Inflammatory macrophage treated with lipopolysaccharide for 1 hour (primary cell): ENCODE results near the gene ITGAE.
"Not testable (repeated sequence)": the region's sequence is repeated elsewhere in the genome, so short reads cannot be mapped to it uniquely, and the experiment has no call there.

Experiments
- DNase-seq, 2 donors: peaks; one replicate each; pipeline ENCODE4 v3.0.0-alpha.2; 2020 to 2022

The ITGAE gene

DNA sequence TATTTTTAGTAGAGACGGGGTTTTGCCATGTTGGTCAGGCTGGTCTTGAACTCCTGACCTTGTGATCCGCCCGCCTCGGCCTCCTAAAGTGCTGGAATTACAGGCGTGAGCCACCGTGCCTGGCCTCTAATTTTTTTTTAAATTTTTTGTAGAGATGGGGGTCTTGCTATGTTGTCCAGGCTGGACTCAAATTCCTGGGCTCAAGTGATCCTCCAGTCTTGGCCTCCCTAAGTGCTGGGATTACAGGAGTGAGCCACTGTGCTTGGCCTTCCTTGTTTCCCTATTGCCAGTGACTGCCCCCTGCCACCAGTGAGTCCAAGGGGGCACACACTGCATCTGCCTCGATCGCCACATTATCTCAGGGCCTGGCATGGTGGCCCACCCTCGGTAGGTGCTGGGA, 6.8 kb downstream of the ITGAE start:
- not testable (repeated sequence) for DNase-seq

DNA sequence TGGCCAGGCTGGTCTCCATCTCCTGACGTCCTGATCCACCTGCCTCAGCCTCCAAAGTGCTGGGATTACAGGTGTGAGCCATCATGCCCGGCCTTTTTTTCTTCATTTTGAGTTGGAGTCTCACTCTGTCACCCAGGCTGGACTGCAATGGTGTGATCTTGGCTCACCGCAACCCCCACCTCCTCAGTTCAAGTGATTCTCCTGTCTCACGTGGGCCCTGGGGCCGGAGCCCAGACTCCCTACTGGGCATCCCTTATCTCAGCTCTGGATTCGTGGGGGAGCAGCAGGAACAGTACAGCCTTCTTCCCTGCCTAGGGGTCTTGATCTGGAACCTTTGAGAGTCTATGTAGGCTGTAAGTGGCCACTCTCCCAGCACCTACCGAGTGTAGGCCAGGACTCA, 7.7 kb downstream of the ITGAE start:
- not testable (repeated sequence) for DNase-seq

DNA sequence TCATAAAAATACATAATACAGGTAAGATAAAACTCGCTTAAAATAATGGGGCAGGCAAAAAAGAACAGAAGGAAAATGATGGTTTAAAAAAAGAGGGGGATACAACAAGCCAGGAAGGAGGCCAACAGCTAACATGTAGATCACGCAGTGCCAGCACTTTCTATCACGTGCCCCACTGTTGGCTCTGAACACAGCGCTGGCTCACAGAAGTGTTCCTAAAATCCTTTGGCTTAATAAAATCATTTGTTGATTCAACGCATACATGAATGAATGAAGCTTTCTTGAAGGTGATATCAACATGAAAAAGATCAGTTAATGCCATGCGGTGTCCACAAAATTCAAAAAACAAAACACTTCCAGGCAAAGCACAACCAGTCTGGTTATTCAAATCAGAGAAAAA, 8.5 kb downstream of the ITGAE start:
- DNase-seq, result no peak

DNA sequence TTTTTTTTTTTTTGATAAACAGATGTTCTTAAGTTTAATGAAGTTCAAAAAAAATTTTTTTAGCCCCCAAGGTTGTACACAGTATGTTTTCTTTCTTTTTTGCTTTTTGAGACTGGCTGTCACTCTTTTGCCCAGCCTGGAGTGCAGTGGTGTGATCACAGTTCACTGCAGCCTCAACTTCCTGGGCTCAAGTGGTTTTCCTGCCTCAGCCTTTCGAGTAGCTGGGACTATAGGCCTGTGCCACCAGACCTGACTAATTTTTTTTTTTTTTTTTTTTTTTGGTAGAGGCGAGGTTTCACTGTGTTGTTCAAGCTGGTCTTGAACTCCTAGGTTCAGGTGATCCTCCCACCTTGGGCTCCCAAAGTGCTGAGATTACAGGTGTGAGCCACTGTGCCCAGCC, 12.8 kb downstream of the ITGAE start:
- no peak for DNase-seq

DNA sequence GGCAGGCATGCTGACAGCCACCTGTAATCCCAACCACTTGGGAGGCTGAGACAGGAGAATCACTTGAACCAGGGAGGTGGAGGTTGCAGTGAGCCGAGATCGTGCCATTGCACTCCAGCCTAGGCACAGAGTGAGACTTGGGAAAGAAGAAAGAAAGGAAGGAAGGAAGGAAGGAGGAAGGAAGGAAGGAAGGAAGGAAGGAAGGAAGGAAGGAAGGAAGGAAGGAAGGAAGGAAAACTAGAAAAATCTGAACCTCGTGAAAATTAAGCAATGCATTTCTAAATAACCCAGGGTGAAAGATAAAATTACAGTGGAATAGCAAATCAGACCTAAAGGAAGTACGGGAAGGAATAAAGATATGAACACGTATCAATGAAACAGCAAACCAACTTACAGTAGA, 15.7 kb downstream of the ITGAE start:
- DNase-seq, result not testable (repeated sequence)

DNA sequence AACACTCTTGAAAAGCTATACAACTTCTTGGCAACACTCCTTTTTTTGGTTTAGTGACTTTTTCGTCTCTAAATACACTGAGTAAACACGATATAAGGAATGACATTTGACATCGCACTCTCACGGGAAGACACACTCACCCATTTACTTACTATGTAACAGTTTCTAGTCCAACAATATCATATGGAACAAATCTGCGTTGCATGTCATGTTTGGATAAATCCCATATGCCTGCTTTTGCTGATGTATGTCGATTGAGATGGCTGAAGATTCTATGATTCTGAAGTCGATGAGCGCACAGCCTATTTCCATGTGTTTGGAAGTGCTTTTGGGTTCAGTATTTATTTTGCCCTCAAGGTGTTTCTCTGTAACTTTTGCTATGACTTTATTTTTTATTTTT, 18.2 kb downstream of the ITGAE start:
- no peak for DNase-seq

DNA sequence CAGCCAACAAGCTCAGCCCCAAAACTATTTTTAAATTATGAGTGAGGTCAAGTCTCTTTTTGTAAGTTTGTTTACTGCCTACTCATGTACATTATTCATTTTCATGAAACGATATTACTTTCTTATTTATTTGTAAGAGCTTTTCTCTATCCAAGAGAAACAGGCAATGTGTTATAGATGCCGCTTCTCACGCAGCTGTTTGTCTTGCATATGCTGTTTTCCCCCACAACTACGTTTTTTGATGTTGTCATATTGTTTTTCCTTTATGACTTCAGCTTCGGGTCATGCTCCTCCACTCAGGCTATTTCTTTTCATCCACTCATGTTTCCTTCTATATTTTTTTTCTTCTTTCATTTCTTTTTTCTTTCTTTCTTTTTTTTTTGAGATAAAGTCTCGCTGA, 20.0 kb downstream of the ITGAE start:
- no peak for DNase-seq

DNA sequence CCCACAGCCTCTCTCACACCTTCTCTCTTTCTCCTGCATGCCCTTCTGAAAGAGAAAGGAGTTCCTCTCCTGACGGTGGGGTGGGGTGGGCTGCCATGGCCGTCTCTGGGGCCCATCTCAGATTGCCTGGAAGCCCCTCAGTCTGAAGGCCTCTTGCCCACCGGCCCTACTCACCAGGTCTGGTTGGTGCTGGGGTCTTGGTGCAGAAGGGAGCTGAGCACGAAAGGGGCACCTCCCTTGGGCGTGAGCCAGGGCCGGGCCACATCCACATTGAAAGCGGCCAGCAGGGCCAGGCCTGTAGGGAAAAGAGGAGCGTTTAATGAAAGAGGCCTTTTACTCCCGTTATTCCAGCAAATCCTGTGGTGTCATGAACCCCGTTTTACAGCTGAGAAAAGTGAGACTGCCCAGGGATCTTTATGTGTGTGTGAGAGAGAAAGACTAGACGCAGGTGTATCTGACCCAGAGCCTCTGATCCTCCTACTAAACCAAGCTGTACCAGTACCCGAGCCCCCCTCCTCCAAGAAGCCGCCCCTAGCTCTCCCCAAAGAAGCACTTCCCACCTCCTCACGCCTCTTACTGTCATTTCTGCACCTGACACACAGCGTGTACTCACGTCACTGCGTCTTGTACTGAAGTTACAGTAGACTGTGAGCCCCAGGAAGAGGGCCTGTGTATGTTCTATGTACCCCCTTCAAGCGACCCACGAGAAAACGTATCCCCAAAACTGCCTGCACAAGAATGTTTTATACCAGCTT, 23.4 kb downstream of the ITGAE start:
- no peak for DNase-seq

DNA sequence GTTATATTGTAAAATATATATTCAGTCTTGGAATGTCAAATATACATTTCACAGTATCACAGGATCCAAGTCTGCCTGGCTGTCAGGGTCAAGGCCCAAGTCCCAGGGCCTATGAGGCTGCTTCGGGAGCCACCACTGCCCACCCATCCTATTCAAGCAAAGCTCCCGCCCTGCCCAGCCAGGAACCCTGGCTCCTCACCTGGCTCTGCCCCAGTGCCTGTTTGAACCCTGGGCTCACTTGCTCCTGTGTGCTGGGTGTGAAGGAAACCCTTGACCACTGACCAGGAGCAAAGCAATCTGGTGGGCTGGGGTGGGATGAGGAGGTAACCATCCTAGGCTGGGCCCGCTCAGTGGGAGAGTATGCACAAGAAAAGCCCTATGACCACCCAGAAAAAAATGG, 27.0 kb downstream of the ITGAE start:
- no peak for DNase-seq

DNA sequence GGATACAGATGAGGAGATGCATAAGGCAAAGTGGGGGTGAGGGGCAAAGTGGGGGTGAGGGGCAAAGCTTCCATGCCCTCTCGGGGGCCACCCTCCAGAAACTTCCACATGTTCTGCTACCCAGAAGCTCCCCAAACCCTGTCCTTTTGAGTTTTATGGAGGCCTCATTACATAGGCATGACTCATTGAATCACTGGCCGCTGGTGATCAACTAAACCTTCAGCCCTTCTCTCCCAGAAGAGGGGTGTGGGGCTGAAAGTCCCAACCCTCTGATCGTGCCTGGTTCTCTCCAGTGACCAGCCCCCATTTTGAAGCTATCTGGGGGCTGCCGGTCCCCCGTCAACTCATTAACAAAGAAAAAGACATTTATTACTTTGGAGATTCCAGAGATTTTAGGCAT, 27.5 kb downstream of the ITGAE start:
- DNase-seq, result no peak

DNA sequence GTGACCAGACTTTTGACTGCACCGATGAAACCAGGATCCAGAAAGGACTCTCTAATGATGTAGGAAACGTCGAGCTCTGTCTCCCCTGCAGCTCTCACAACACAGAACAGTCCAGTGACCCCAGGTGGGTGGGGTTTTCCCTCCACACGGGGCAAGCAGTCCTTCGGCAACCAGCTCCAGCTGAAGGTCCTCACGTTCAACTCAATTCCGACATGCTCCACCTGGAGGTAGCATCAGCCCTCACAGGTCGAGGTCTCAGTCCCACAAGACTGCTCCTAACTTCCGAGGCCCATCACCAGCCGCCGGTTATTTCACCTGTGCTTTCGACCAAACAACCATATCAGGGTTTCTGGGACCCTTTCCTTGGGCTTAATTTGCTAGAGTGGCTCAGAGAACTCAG, 28.2 kb downstream of the ITGAE start:
- no peak for DNase-seq

DNA sequence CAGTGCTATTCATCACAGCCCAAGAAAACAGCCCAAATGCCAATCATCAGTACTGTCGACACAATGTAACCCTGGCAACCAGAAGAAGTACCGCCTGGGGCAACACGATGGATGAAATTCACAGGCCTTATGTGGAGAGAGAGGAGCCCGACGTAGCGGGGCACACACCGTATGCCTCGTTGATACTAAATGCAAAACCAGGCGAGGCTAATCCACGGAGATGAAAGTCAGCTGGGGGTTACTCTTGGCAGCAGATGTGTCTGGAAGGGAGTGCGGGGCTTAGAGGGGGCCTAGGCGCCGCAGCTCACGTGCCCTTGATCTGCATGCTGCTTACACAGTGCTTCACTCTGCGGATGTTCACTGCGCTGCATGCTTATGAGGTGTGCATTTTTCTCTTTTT, 29.8 kb downstream of the ITGAE start:
- no peak for DNase-seq

DNA sequence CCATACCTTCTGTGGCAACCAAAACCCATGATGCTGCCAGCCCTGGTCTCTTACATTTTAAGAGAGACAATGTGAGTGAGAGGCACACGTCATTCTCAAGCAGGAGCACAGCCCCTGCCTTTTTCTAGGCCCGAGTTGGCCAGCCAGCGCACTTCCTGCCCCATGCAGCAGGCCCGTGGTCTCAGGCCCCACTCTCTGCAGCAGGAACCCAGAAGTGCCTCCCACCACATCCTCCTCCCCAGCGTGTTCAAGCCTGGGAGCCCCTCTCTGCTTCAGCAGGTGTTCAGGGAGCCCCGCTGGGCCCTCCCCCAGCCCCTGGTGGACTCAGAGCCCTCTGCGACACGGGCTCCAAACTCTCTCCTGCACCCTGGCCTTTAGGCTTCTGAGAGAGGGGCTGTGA, 30.5 kb downstream of the ITGAE start:
- no peak for DNase-seq

DNA sequence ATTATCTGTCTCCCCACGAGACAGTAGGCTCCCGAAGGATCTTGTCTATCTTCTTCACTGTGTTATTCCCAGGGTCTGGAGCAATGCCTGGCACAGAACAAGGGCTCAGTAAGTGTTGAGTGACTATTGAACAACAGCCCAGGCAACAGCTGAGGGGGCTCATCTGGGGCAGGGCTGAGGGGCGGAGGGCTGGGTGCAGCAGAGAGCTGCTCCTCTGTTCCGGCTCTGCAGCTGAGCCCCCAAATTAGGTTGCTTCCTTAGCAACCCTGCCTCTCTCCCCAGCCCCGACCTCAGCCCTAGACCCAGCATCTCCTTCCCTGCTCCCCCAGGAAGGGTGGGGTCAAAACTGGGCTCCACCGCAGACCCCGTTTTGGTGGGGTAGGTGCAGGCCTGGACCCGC, 32.2 kb downstream of the ITGAE start:
- DNase-seq, result no peak

DNA sequence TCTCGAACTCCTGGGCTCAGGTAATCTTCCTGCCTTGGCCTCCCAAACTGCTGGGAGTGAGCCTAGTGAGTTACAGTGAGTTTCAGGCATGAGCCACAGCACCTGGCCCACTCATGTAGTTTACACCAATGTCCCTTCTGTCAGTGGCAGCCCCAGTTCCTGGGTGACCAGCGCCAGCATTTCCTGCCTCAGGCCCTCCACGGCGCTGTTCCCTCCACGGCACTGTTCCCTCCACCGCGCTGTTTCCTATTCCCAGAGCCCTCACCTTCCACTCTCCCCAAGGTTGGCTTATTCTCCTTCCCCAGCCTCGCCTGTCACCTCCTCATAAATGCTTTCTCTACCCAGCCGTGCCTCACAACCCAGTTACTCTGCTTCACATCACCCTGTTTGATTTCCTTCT, 32.6 kb downstream of the ITGAE start:
- no peak for DNase-seq

DNA sequence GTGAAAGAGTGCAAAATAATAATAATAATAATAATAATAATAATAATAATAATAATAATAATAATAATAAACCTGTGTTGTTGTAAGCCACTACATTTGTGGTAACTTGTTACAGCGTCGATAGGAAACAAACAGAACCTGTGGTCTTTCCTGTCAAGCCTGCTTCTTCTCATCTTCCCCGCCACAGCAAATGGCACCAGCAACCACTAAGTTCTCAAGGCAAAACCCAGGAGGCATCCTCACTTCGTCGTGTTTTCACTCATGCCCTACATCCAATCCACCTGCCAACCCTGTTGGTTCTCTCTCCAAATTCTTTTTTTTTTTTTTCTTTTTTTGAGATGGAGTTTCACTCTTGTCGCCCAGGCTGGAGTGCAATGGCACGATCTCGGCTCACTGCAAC, 34.2 kb downstream of the ITGAE start:
- no peak for DNase-seq

DNA sequence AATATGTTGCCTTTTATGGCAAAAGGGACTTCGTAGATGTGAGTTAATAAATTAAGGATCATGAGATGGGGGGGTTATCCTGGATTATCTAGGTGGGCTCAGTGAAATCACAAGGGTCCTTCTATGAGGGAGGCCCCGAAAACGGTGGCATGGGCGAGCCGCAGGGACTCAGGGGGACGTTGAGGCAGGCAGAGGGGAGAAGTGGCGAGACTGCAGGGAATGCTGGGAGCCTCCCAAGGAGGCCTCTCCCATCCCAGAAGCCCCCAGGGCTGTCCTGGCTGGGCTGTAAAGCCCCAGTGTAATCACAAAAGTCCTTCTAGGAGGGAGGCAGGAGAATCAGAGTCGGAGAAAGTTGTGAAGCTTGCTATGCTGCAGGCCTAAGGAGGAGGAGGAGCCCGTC, 35.0 kb downstream of the ITGAE start:
- no peak for DNase-seq

DNA sequence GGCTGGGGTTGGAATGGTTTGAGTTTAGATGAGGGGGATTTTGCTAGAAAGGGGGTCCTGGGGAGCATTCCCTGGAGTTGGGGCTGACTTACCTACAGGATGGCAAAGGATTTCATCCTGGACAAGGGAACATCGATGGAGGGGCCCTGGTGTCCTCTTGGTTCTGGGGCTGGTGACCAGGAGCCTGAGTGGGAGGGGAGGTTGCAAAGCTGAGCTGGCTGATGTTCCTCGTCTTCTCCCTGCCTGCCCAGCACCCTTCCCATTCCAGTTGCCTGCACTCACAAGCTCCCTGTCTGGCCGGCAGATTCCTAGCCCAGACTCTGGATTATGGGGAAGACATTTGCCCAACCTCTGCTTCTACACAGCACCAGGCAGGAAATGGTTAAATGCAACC, 37.2 kb downstream of the ITGAE start:
- no peak for DNase-seq

DNA sequence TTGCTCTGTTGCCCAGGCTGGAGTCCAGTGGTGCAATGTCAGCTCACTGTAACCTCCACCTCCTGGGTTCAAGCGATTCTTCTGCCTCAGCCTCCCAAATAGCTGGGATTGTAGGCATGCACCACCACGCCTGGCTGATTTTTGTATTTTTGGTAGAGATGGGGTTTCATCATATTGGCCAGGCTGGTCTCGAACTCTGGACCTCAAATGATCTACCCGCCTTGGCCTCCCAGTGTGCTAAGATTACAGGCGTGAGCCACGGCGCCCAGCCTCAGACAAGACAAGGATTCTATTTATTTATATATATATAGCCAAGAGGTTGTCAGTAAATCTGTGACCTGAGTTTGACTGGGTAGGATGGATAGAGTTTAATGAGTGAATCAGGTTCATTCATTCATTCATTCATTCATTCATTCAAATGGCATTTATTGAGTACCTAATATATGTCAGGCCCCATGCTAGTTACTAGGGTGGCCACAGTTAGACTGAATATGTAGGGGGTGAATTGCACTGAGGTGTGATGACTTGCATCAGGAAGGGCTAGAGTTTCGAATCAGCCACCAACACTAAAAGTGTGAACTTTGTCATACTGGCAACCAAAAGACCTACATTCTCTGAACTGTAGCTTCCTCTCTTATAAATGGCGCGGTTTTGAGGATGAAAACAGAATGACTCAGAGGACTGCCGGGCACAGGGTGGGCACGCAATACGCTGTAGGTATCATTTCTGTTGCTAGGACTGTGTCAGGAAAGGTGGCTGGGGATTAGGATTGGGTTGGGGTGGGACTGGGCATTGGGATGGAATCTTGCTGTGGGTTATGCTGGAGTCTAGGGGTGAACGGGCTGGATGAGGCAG, 37.8 kb downstream of the ITGAE start:
- peak; percentile 19 to 48 for DNase-seq

DNA sequence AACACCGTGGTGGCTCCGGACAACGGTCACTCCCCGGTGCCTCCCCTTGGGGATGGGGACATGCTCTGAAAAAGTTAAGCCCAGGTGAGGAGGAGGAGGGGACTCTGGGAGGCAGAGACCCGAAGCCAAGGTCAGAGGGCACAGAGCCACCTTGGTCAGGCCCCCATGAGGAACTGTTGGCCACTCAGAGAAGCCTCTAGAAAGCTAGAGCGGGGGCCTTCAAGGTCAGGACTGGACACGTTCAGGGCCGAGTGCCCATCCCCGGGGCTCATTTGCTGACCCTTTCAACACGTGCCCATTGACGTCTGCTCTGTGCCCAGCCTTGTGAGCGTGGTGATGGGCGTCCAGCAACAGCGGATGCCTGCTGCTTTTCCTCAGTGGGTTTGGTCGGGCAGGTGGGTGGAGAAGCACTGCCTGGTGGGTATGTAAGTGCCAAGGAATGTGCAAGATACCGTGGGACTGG, 39.0 kb downstream of the ITGAE start:
- no peak for DNase-seq

DNA sequence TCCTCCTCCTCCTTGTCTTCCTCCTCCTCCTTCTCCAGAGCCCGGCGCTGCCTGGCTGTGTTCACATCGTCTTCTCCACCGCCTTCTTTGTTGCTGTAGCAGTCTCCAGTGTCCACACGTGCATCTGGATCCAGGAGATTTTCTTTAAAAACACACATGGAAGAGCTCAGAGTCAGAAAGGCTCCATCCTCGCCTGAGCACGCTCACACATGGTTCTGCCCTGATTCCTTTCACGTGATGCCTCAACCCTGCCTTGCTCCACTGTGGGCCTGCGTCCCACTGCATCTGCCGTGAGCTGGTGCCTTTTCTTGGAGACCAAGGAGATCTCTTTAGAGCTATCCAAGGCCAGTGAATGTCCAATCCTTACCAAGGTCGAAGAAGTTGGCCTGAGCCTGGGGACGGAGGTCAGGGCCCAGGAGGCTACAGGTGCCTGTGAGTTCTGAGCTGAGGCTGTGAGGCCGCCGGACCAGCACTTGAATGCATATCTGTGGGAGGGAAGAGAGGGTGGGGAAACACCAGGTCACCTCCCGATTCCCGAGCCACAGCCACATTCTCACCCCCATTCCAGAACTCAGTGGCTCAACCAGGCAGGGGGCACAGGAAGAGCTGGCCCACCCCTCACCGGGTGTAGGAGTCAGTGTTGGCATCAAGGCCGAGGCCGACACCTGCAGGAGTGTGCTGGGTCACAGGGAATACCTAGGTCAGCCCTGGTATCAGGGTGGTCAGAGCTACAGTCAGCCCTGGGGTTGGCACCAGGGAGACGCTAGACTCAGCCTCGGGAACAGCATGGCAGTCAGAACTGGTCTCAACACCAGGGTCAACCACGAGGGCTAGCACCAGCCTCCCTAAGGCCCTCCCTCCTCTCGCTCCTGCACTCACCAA, 39.7 kb downstream of the ITGAE start:
- no peak for DNase-seq

DNA sequence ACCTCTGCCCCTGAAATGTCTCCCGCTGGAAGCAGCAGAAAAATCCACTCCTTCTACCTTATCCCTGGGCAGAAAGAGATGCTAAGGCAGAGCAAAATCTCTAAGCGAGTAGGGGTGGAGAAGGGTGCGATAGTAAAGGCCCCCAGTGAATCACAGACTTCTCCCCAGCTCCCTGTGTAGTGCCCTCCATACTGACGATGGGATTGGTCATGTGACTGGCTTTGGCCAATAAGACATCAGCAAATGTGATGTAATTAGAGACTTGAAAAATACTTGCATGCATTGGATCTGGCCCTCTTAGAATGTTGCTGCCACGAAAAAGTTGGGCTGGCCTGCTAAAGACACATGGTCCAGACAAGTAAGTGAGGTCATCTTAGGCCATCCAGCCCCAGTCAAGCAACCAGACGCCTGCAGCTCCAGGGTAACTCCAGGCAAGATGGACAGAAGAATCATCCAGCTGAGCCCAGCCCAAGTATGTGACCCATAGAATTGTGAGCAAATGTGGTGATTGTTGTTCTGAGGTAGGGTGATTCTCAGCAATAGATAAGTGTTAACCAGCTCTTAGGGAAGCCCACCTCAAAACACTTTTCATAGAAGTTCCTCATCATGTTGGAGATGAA, 41.3 kb downstream of the ITGAE start:
- DNase-seq, result no peak
